HG03095 (cell line): ENCODE data around the gene CTIF.

Source experiments
- ATAC-seq: cut with Tn5 transposase; IDR thresholded peaks from one replicate; pipeline ENCODE4 v1.9.1; 2021; ENCODE audit warnings: moderate library complexity; ENCODE audit not compliant: unreplicated experiment

CTIF gene

GRCh38 chr18:48617844-48618497 is 79.1 kb downstream of the CTIF start:
- no peak for ATAC-seq

- no peak for ATAC-seq
Measured at GRCh38 chr18:48619016-48619415, 80.2 kb downstream of the CTIF start.

DNA sequence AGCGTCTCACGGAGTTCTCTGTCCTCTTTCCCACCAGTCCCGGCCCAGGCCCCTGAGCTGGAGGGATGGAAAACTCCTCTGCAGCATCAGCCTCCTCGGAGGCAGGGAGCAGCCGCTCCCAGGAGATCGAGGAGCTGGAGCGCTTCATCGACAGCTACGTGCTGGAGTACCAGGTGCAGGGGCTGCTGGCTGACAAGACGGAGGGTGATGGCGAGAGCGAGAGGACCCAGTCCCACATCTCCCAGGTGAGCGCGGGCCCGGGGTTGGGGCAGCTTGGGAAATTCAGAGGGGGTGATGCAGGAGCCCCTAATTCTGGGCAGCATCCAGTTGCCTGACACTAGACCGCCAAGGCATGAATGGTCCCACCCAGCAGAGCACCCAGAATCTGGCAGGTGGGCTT is 80.7 kb downstream of the CTIF start:
- ATAC-seq, result no peak

DNA sequence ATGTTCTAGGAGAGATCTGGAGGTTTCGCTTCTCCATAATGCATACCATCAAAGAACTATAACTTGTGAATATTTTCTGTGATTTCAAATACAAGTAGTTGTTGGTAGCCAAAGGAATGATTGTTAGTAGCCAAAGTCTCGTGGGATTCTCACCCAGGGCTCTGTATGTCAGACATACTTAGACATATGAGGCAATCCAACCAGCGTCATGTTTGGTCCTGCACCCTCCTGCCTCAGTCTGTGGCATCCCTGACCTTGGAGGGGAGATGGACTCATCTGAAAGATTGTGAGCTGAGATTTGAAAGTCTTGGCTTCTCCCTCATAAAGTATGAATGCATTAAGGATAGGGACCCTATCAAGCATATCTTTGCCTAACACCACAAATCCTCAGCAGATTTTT is 81.2 kb downstream of the CTIF start:
- ATAC-seq, result no peak

DNA sequence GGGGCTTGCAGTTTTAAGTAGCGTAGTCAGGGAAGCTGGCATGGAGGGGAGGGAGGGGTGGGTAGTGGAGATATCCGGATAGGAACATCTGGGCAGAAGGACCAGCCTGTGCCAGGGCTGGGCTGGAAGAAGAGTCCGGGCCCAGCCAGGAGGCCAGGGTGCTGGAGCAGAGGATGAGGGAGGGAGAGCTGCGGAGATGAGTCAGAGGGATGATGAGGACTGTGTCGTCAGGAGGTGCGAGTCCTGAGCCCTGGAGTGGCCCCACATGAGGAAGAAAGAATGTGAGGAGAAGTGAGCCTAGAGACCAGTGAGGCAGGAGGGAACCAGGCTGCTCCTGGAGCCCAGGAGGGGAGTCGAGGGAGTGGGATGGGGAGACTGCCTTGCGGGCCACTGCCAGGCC is 82.4 kb downstream of the CTIF start:
- ATAC-seq, result no peak

- ATAC-seq, result peak; percentile 50
Measured at GRCh38 chr18:48621815-48622555, 83.2 kb downstream of the CTIF start.

DNA sequence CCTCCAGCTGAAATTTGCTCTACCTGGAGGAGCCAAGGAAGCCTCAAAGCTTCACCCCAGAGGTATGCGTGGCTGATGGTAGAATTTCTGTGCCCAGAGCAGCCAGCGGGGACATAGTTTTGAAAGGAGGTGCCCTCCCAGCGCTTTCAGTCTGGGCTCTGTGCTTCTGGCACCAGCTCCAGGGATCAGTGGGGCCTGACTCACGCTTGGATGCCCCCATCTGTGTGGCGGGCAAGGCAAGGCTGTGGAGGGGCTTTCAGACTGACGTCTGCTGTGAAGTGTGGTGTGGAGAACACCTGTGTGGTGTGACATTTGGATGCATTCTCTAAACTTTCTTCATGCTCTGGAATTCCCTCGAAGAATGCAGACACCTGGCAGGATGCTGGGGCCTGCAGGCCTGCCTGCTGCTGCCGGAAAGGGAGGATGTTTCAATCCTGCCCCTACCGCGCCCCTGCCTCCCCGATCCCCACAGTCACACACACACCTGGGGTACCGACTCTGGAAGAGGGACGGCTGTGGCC is 84.1 kb downstream of the CTIF start:
- ATAC-seq, result no peak

DNA sequence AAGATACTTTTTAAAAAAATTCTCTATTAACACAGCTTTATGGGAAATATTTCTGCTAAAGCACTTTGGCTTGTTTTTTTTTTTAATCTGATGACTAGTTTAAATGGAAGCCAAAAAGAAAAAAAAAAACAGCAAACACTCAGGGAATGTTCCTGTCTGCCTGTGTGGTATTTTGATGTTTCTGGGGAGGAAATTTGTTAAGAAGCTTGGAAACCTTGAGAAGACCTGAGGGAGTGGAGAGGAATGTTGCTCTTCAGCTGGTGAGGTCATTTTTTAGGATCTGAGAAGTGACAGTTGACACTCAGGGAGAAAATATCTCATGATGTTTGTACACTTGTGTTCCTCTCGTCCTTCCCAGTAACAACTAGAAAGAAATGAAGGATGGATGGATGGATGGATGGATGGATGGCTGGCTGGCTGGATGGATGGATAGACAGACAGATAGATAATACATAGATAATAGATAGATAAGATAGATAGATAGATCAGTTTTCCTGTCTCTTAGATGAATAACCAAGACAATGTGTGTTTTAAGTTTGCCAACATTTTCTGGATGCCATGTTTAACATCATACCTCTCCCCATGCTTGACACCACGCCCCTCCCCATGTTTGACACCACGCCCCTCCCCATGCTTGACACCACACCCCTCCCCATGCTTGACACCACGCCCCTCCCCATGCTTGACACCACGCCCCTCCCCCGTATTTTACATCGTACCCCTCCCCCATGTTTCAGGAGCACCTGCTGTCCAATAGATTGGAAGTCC is 84.8 kb downstream of the CTIF start:
- no peak for ATAC-seq

GRCh38 chr18:48624856-48625255 is 86.0 kb downstream of the CTIF start:
- ATAC-seq, result no peak

GRCh38 chr18:48627216-48627615 is 88.4 kb downstream of the CTIF start:
- ATAC-seq, result no peak

DNA sequence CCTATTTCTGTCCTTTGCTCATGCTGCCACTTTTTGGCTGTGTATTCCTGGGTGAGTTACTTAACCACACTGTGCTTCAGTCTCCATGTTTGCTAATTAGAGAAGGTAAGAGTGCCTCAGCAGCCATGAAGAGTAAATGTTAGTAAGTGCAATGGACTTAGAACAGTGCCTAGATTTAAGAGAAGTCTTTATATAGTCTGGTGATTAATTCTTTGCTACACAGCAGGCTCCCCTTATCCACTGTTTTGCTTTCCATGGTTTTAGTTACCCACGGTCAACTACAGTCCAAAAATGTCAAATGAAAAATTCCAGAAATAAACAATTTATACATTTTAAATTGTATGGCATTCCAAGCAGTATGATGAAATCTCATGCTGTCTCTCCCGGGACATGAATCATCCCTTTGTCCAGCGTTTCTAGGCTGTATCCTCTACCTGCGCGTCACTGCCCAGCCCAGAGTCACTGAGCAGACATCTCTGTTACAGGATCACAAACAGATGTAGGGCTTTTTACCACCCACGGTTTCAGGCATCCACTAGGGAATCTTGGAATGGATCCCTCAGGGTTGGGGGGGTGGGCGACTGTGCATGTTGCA is 91.0 kb downstream of the CTIF start:
- ATAC-seq, result no peak

- ATAC-seq, result no peak
Measured at GRCh38 chr18:48631851-48632250, 93.0 kb downstream of the CTIF start.

GRCh38 chr18:48632676-48633257 is 93.9 kb downstream of the CTIF start:
- no peak for ATAC-seq

GRCh38 chr18:48634491-48634890 is 95.7 kb downstream of the CTIF start:
- ATAC-seq, result no peak

GRCh38 chr18:48634975-48635374 is 96.1 kb downstream of the CTIF start:
- no peak for ATAC-seq

DNA sequence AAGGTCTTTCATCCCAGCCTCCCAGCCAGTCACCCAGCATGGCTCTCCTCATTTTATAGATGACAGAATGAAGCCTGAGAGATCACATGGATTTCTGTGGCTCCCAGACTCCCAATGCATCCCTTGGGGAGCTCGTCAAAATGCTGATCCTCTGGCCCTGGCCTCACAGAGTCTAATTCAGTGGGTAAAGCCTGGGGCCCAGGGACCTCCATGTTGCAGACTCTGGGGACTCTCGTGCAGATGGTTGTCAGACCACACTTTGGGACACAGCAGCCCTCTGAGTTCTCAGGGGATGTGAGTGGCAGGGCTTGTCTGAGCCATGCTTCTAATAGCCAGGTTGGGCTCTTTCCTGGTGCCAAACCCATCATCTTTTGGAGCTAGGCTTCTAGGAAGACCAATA is 97.0 kb downstream of the CTIF start:
- no peak for ATAC-seq

GRCh38 chr18:48636436-48636835 is 97.6 kb downstream of the CTIF start:
- ATAC-seq, result no peak

- ATAC-seq, result no peak
Measured at GRCh38 chr18:48637081-48637990, 98.5 kb downstream of the CTIF start.

GRCh38 chr18:48638451-48638850 is 99.6 kb downstream of the CTIF start:
- no peak for ATAC-seq
